PC-9 (cell line): Measurements from ENCODE around the gene TNFRSF8. TPM values are rescaled to one million over a fixed set of nuclear protein-coding genes. Genes with fewer than 3 reads are reported as not detected.

Experiments
- BruUV-seq: library from RNA; stranded (reverse); fragments of 400-500 nt; replicated peaks from 2 replicates; lab custom pipeline; 2021; lab: Mats Ljungman, UMichigan
- CTCF ChIA-PET: fragments of 300-600 bp; sonication (Branson Sonifier 250); formaldehyde crosslinking; loops from one replicate; lab custom pipeline; 2022; ENCODE audit warnings: antibody characterized with exemption; lab: Charles Lee
- POLR2A ChIA-PET: fragments of 300-600 bp; sonication (Branson Sonifier 250); formaldehyde crosslinking; loops from one replicate; lab custom pipeline; 2022; ENCODE audit warnings: antibody characterized with exemption; ENCODE audit not compliant: unreplicated experiment; lab: Charles Lee
- DNase-seq, 2 experiments: peaks; one replicate each; pipeline versions ENCODE4 v3.0.0 to v3.0.0-alpha.2; 2015 to 2022; ENCODE audit warnings: mixed read lengths in 1 of 2
- H2AFZ ChIP-seq: fragments of 200-600 bp; sonication (generic); 2 replicates; pipeline ENCODE4 v1.8.1; 2017; ENCODE audit warnings: antibody characterized with exemption
- H3F3A ChIP-seq: fragments of 200-600 bp; sonication (generic); 2 replicates; pipeline ENCODE4 v1.8.1; 2017; ENCODE audit warnings: antibody characterized with exemption, mild to moderate bottlenecking, low read depth; ENCODE audit not compliant: insufficient read depth
- H3K27ac ChIP-seq: fragments of 200-600 bp; sonication (generic); 2 replicates; pipeline ENCODE4 v1.6.1; 2016; ENCODE audit warnings: mixed run types
- H3K27me3 ChIP-seq: fragments of 200-600 bp; sonication (generic); 2 replicates; pipeline ENCODE4 v1.6.1; 2016; ENCODE audit warnings: low read depth, mixed run types; ENCODE audit not compliant: insufficient read depth
- H3K36me3 ChIP-seq: fragments of 200-600 bp; sonication (generic); 2 replicates; pipeline ENCODE4 v1.6.1; 2016; ENCODE audit warnings: low read depth, mixed run types
- H3K4me1 ChIP-seq: fragments of 200-600 bp; sonication (generic); replicated peaks from 2 replicates; pipeline ENCODE4 v1.6.1; 2016; ENCODE audit warnings: mixed run types; ENCODE audit not compliant: insufficient read depth
- H3K4me2 ChIP-seq: fragments of 200-600 bp; sonication (generic); 2 replicates; pipeline ENCODE4 v1.6.1; 2017; ENCODE audit warnings: mixed run types
- H3K4me3 ChIP-seq: fragments of 200-600 bp; sonication (generic); 2 replicates; pipeline ENCODE4 v1.6.1; 2016; ENCODE audit warnings: mixed run types
- H3K79me2 ChIP-seq: fragments of 200-600 bp; sonication (generic); 2 replicates; pipeline ENCODE4 v1.6.1; 2017; ENCODE audit warnings: low read depth, mixed run types
- H3K9me2 ChIP-seq: fragments of 200-600 bp; sonication (generic); 2 replicates; pipeline ENCODE4 v1.8.1; 2017; ENCODE audit warnings: mild to moderate bottlenecking; ENCODE audit not compliant: insufficient read depth
- H3K9me3 ChIP-seq: fragments of 200-600 bp; sonication (generic); 2 replicates; pipeline ENCODE4 v1.8.1; 2016; ENCODE audit warnings: low read depth; ENCODE audit not compliant: insufficient read depth
- H4K20me1 ChIP-seq: fragments of 200-600 bp; sonication (generic); 2 replicates; pipeline ENCODE4 v1.8.1; 2017; ENCODE audit not compliant: insufficient read depth
- CTCF ChIP-seq: fragments of 200-600 bp; sonication (generic); conservative IDR thresholded peaks from 2 replicates; pipeline ENCODE4 v1.6.1; 2017; ENCODE audit warnings: mixed run types, antibody characterized with exemption, mild to moderate bottlenecking, moderate library complexity
- EZH2 ChIP-seq: fragments of 200-600 bp; sonication (generic); IDR thresholded peaks from 2 replicates; pipeline ENCODE4 v1.8.0; 2017; ENCODE audit warnings: antibody characterized with exemption, low read depth
- intact Hi-C: fragments of 100-400 bp; cut with micrococcal nuclease; formaldehyde crosslinking; loops from one replicate; pipeline ENCODE4 v1.10.0; 2022; ENCODE audit not compliant: unreplicated experiment
- total RNA-seq: library from RNA; stranded (reverse); gene quantifications from 2 replicates; pipeline ENCODE4 v1.2.3, GENCODE V29; 2021

Gene TNFRSF8
- total RNA-seq, 1 experiment from 2014 or later, result not detected

DNA sequence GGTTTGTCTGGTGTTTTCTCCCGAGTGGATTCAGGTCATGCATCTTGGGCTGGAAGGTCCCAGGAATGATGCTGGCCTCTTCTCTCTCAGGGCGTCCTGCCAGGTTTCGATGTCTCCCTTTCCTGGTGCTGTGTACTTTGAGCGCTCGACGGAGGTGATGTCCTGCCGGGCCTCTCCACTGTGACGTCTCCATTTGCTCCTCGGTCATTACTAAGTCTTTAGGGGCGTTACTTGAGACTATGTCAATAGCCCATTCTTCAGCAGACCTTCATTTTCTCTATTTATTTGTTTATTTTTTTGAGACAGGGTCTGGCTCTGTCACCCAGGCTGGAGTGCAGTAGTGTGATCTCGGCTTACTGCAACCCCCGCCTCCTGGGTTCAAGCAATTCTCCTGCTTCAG, 66.5 kb downstream of the TNFRSF8 start:
- BruUV-seq, result no TSS peak
- Histone ChIP-seq H3K27me3 (no peaks in the 10 kb centered on the region), H3K27ac (no peak overlapping the region), H3K4me1 (peaks cover 15% of the 10 kb centered on the region), H3K36me3 (no peaks in the 10 kb centered on the region), H3K4me2 (no peak overlapping the region), H3K9me2 (no peaks in the 10 kb centered on the region), H3K4me3 (no peak overlapping the region), H2AFZ (no peak overlapping the region), H3F3A (peaks cover 24% of the 10 kb centered on the region), H4K20me1 (no peaks in the 10 kb centered on the region), H3K79me2 (no peaks in the 10 kb centered on the region), H3K9me3 (no peaks in the 10 kb centered on the region)
- ChIA-PET POLR2A (no interaction called here), CTCF (no interaction called here)
- no peak for DNase-seq
- TF ChIP-seq EZH2, result no peak
- TF ChIP-seq CTCF, result no peak
- intact Hi-C loops, result loop anchor here (5.0 to 10.0 kb wide), 2 partner anchors 358 to 485 kb away; partner anchors contain the start of gene DHRS3

GRCh38 chr1:12130466-12131130, 67.5 kb downstream of the TNFRSF8 start:
- POLR2A ChIA-PET, result no interaction called here
- H4K20me1 ChIP-seq, result no peaks in the 10 kb centered on the region
- peaks cover 24% of the 10 kb centered on the region for H3F3A ChIP-seq
- intact Hi-C loops, result loop anchor here (5.0 to 10.0 kb wide), 2 partner anchors 357 to 484 kb away; partner anchors contain the start of gene DHRS3
- no peaks in the 10 kb centered on the region for H3K9me3 ChIP-seq
- H3K9me2 ChIP-seq, result no peaks in the 10 kb centered on the region
- no peak overlapping the region for H3K27ac ChIP-seq
- no peaks in the 10 kb centered on the region for H3K27me3 ChIP-seq
- H3K79me2 ChIP-seq, result no peaks in the 10 kb centered on the region
- H3K4me3 ChIP-seq, result no peak overlapping the region
- TF ChIP-seq EZH2 (no peak), CTCF (no peak)
- no TSS peak for BruUV-seq
- H3K36me3 ChIP-seq, result no peaks in the 10 kb centered on the region
- CTCF ChIA-PET, result no interaction called here
- no peak overlapping the region for H2AFZ ChIP-seq
- no peak overlapping the region for H3K4me2 ChIP-seq
- DNase-seq, result no peak
- H3K4me1 ChIP-seq, result peaks cover 17% of the 10 kb centered on the region

DNA sequence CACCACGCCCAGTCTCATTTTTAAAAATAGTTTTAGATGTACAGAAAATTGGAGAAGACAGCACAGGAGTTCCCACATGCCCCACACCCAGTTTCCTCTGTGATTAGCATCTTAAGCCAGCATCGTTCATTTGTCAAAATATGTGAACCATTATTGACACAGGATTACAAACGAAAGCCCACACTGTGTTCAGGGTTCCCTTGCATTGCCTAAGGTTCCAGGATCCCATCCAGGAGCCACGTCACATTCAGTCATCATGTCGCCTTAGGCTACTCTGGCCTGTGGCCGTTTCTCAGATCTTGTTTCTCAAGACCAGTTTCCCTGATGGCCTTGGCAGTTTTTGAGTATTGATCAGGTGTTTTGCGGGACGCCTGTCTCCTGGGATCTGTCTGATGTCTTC, 69.0 kb downstream of the TNFRSF8 start:
- no peaks in the 10 kb centered on the region for H3K9me2 ChIP-seq
- H3K27ac ChIP-seq, result peak overlapping the region; percentile 97
- no peak overlapping the region for H2AFZ ChIP-seq
- peaks cover 24% of the 10 kb centered on the region for H3F3A ChIP-seq
- TF ChIP-seq CTCF (no peak), EZH2 (no peak)
- H3K4me3 ChIP-seq, result no peak overlapping the region
- no TSS peak for BruUV-seq
- no peaks in the 10 kb centered on the region for H4K20me1 ChIP-seq
- no peaks in the 10 kb centered on the region for H3K9me3 ChIP-seq
- H3K4me2 ChIP-seq, result peak overlapping the region; percentile 55; the same call in 1 of the 2 replicates
- H3K4me1 ChIP-seq, result peaks cover 20% of the 10 kb centered on the region
- ChIA-PET CTCF (no interaction called here), POLR2A (no interaction called here)
- no peaks in the 10 kb centered on the region for H3K79me2 ChIP-seq
- no peaks in the 10 kb centered on the region for H3K36me3 ChIP-seq
- intact Hi-C loops, result loop anchor here (2.0 to 10.0 kb wide), 4 partner anchors 29 to 483 kb away; partner anchors contain the start of gene DHRS3
- DNase-seq, result peak; percentile 89 to 96
- H3K27me3 ChIP-seq, result no peaks in the 10 kb centered on the region
